K562 (cell line): ENCODE results near the gene CKMT2. TPM values are rescaled to one million over a fixed set of nuclear protein-coding genes. Genes with fewer than 3 reads are reported as not detected.

ENCODE experiments used
- ATAC-seq: fragments of 200-7000 bp; cut with Tn5 transposase; 3 replicates; pipeline ENCODE4 v1.9.1; 2020; ENCODE audit warnings: moderate library complexity
- BruUV-seq: library from RNA; stranded (reverse); fragments of 400-500 nt; replicated peaks from 2 replicates; lab custom pipeline; 2021; lab: Mats Ljungman, UMichigan
- CTCF ChIA-PET: fragments of 300-600 bp; formaldehyde crosslinking; extraction: SDS; loops from one replicate; lab custom pipeline; 2021; ENCODE audit warnings: low intra/inter-chr PET ratio; lab: Yijun Ruan, JAX
- POLR2A ChIA-PET: fragments of 300-600, 350-650 bp; sonication (Branson Sonifier 250); formaldehyde crosslinking; extraction: SDS; loops from one replicate; lab custom pipeline; 2021; ENCODE audit warnings: antibody characterized with exemption, inconsistent platforms; lab: Yijun Ruan, JAX
- DNase-seq, 4 experiments: peaks; one replicate each; pipeline versions ENCODE4 v3.0.0 to v3.0.0-alpha.2; 2011 to 2018; ENCODE audit warnings: low spot score in 3 of 4, mixed read lengths in 3 of 4; ENCODE audit errors: extremely low read depth in 1 of 4
- FAIRE-seq: peaks from 2 replicates; lab custom pipeline; 2011; peaks lifted over from hg19 to GRCh38; lab: Jason Lieb, UNC
- H2AFZ ChIP-seq: 2 replicates; pipeline ENCODE4 v1.6.0; 2011; ENCODE audit warnings: low read depth, low read length, control low read depth, inconsistent platforms
- H3K27ac ChIP-seq: fragments of 200-600 bp; 3 replicates; pipeline ENCODE4 v1.8.0; 2011; ENCODE audit warnings: low read depth, mild to moderate bottlenecking, control low read depth, inconsistent platforms, low read length, moderate library complexity, mixed read lengths; ENCODE audit errors: extremely low read depth
- H3K27me3 ChIP-seq, 2 experiments: fragments of 300-600 bp in 1 of 2; 2 replicates in 1 of 2; 3 replicates in 1 of 2; pipeline versions ENCODE4 v1.6.0 to v1.8.0; 2011; ENCODE audit warnings: inconsistent platforms in 2 of 2, low read length in 2 of 2, mild to moderate bottlenecking in 1 of 2, mixed read lengths in 1 of 2, moderate library complexity in 1 of 2; ENCODE audit not compliant: control insufficient read depth in 2 of 2, insufficient read depth in 2 of 2
- H3K36me3 ChIP-seq: fragments of 300-600 bp; 3 replicates; pipeline ENCODE4 v1.8.0; 2011; ENCODE audit warnings: mild to moderate bottlenecking, low read length, inconsistent platforms; ENCODE audit not compliant: control insufficient read depth, insufficient read depth
- H3K4me1 ChIP-seq, 2 experiments: fragments of 200-600 bp in 1 of 2; replicated peaks in 1 of 2; 2 replicates in 1 of 2; 3 replicates in 1 of 2; pipeline versions ENCODE4 v1.5.1 to v1.8.0; 2011; ENCODE audit warnings: inconsistent platforms in 2 of 2, low read length in 2 of 2, mild to moderate bottlenecking in 1 of 2, mixed read lengths in 1 of 2, moderate library complexity in 1 of 2; ENCODE audit not compliant: control insufficient read depth in 2 of 2, insufficient read depth in 2 of 2
- H3K4me2 ChIP-seq: 2 replicates; pipeline ENCODE4 v1.6.1; 2011; ENCODE audit warnings: low read length, control low read depth, inconsistent platforms, mixed read lengths; ENCODE audit not compliant: insufficient read depth
- H3K4me3 ChIP-seq: fragments of 200-600 bp; sonication (generic), shearing (Covaris generic); 2 replicates; pipeline ENCODE4 v1.5.1; 2016; ENCODE audit warnings: control low read depth, inconsistent platforms
- H3K79me2 ChIP-seq: fragments of 200-600 bp; 3 replicates; pipeline ENCODE4 v1.8.0; 2011; ENCODE audit warnings: low read length, inconsistent platforms; ENCODE audit not compliant: control insufficient read depth, insufficient read depth
- H3K9ac ChIP-seq, 2 experiments: 2 replicates each; pipeline versions ENCODE4 v1.6.0 to v1.6.1; 2011; ENCODE audit warnings: low read depth in 2 of 2, low read length in 2 of 2, control low read depth in 1 of 2, inconsistent platforms in 1 of 2, mild to moderate bottlenecking in 1 of 2, mixed read lengths in 1 of 2; ENCODE audit not compliant: insufficient read depth in 1 of 2
- H3K9me1 ChIP-seq: one replicate; pipeline ENCODE4 v1.6.0; 2011; ENCODE audit warnings: inconsistent platforms, mild to moderate bottlenecking, low read length, moderate library complexity; ENCODE audit not compliant: control insufficient read depth, insufficient read depth
- H3K9me3 ChIP-seq: replicated peaks from 2 replicates; pipeline ENCODE4 v1.5.1; 2011; ENCODE audit warnings: low read depth, low read length, inconsistent platforms; ENCODE audit not compliant: control insufficient read depth, insufficient read depth
- H4K20me1 ChIP-seq: replicated peaks from 2 replicates; pipeline ENCODE4 v1.6.1; 2011; ENCODE audit warnings: low read length, inconsistent platforms, mixed read lengths; ENCODE audit not compliant: control insufficient read depth, insufficient read depth
- FOXA3 ChIP-seq, 2 experiments: fragments of 450-650 bp in 1 of 2; sonication (generic) in 1 of 2; formaldehyde crosslinking; IDR thresholded peaks in 1 of 2; conservative IDR thresholded peaks in 1 of 2; 2 replicates each; pipeline versions ENCODE4 v1.4.0 to v1.8.0; 2020 to 2022; ENCODE audit warnings: mild to moderate bottlenecking in 2 of 2, missing genetic modification reagents in 1 of 2
- GTF2E2 ChIP-seq: fragments of 200-800 bp; sonication (Bioruptor generic); IDR thresholded peaks from 2 replicates; pipeline ENCODE4 v1.6.1; 2016; ENCODE audit warnings: missing genetic modification characterization, missing compliant biosample characterization
- KDM4B ChIP-seq, 2 experiments: fragments of 450-650 bp in 1 of 2; sonication (generic) in 1 of 2; IDR thresholded peaks; 2 replicates each; pipeline ENCODE4 v1.6.1; 2016 to 2017; ENCODE audit warnings: borderline replicate concordance in 2 of 2, antibody characterized with exemption in 1 of 2, low read depth in 1 of 2, mild to moderate bottlenecking in 1 of 2
- MBD2 ChIP-seq: sonication (generic); IDR thresholded peaks from 2 replicates; pipeline ENCODE4 v1.6.1; 2016; ENCODE audit warnings: low read depth, borderline replicate concordance
- NFIC ChIP-seq: fragments of 450-650 bp; IDR thresholded peaks from 2 replicates; pipeline ENCODE4 v1.6.1; 2017; ENCODE audit warnings: mild to moderate bottlenecking, inconsistent platforms
- TRIM28 ChIP-seq: fragments of 450-650 bp; IDR thresholded peaks from 2 replicates; pipeline ENCODE4 v1.6.1; 2017
- ZBTB8A ChIP-seq: fragments of 450-650 bp; IDR thresholded peaks from 2 replicates; pipeline ENCODE4 v1.6.1; 2018; ENCODE audit warnings: mild to moderate bottlenecking, moderate library complexity; ENCODE audit not compliant: partially characterized antibody
- WGBS: fragments of 100-300 bp; shearing (Covaris generic); methylation state at CpG from one replicate; pipeline ENCODE4 v1.1.6; 2016; ENCODE audit warnings: low coverage, mixed read lengths; ENCODE audit not compliant: insufficient coverage; ENCODE audit errors: missing lambda C conversion rate; 5-methylcytosine and 5-hydroxymethylcytosine counted together
- in situ Hi-C: fragments of 300-500 bp; cut with MboI; formaldehyde crosslinking; loops from 4 replicates; pipeline ENCODE4 v1.15.0; 2018; ENCODE audit warnings: inconsistent platforms, mixed read lengths
- intact Hi-C: fragments of 100-400 bp; cut with micrococcal nuclease; formaldehyde crosslinking; loops from 2 replicates; pipeline ENCODE4 v1.14.2; 2022
- polyA plus RNA-seq, 8 experiments: library from polyadenylated mRNA; depleted of rRNA in 4 of 8; stranded (reverse) in 5 of 8; unstranded in 3 of 8; fragments of >200 nt; fragmentation: Nextera tagmentation in 2 of 8; fragmentation: Illumina TruSeq in 1 of 8; extraction: Ambion mirVana in 2 of 8; extraction: Trizol in 1 of 8; gene quantifications; 2 replicates each; pipeline versions ENCODE4 v1.2.1 to v1.2.3, GENCODE V29; 2011 to 2014; ENCODE audit warnings: inconsistent platforms in 1 of 8, missing spikeins in 1 of 8
- total RNA-seq, 7 experiments: library from RNA; depleted of rRNA in 6 of 7; stranded (reverse); fragments of >200 nt in 6 of 7; fragmentation: Illumina TruSeq in 2 of 7; extraction: Trizol in 2 of 7; gene quantifications; 2 replicates each; pipeline versions ENCODE4 v1.2.1 to v1.2.3, GENCODE V29; 2011 to 2021; ENCODE audit warnings: low replicate concordance in 1 of 7
- TF ChIP-seq, protein P1 (sequence below): sonication (generic); formaldehyde crosslinking; IDR thresholded peaks from 2 replicates; pipeline ENCODE4 v1.8.1; 2023; ENCODE audit warnings: mild to moderate bottlenecking, missing genetic modification reagents
- TF ChIP-seq, protein P2 (sequence below): sonication (generic); formaldehyde crosslinking; IDR thresholded peaks from 2 replicates; pipeline ENCODE4 v1.8.0; 2022; ENCODE audit warnings: mild to moderate bottlenecking, missing genetic modification reagents

Gene CKMT2
- total and polyA plus RNA-seq, 9 of the 15 experiments (the other 6 are each of a cell fraction or from before 2014, with no cell fraction given): 0.03 TPM; not detected in 8

DNA sequence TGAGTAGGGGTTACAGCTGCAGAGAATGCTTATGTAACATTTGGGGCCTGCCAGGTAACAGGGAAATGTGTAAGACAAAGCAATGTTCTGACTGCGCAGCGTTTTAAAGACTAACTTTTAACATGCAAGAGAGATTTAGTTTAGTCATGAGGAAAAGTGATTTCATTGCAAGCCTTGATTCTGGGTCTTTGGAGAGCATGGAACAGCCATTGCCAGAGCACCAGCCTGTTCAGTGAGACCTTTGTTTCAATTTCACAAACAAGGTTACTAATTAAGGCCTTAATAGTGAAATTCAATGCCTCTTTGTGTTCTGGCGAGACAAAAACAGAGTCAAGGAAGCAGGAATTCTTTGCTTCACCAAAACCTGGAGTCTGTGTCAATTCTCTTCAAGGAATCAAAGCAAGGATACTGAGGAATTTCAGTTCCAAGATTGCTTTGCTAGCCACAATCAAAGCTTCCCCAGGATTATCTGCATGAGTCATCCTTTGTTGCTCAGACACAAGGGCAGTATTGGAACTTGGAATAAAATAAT is 14.4 kb downstream of the CKMT2 start:
- H3K9ac ChIP-seq: no peak overlapping the region
- H3K9me3 ChIP-seq: no peaks in the 10 kb centered on the region
- FAIRE-seq (no peak), ATAC-seq (no peak), DNase-seq (no peak)
- in situ Hi-C loops: no loop called here
- H3K27me3 ChIP-seq: no peaks in the 10 kb centered on the region
- WGBS: 67% methylated on average over 3 of the region's 3 CpGs
- H3K27ac ChIP-seq: no peak overlapping the region
- H3K79me2 ChIP-seq: no peaks in the 10 kb centered on the region
- no peaks in the 10 kb centered on the region for H3K4me1 ChIP-seq
- no peak for TF ChIP-seq ZBTB8A
- TF ChIP-seq TRIM28: no peak
- no peaks in the 10 kb centered on the region; the same call in 2 of the 3 replicates for H3K36me3 ChIP-seq
- no peak overlapping the region for H3K4me3 ChIP-seq
- H4K20me1 ChIP-seq: no peaks in the 10 kb centered on the region
- no peak overlapping the region for H2AFZ ChIP-seq
- ChIA-PET POLR2A (no interaction called here), CTCF (no interaction called here)
- no peaks in the 10 kb centered on the region for H3K9me1 ChIP-seq
- no TSS peak for BruUV-seq
- no peak overlapping the region for H3K4me2 ChIP-seq
- intact Hi-C loops: no loop called here

DNA sequence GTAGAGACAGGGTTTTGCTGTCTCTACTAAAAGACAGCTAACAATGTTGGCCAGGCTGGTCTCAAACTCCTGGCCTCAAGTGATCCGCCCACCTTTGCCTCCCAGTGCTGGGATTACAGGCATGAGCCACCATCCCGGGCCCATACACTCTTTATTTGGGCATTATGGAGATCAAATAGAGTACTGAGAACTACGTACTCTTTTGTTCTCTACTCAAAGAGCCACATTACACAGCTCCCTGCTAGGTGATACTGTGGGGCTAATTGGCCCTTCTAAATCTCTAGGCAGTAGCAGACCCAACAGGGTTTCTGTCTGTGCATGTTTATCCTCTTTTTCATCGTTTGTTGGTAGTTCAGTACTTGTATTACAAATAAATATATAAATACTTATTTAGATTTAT is 16.1 kb downstream of the CKMT2 start:
- Histone ChIP-seq H2AFZ (no peak overlapping the region), H3K36me3 (no peaks in the 10 kb centered on the region; the same call in 2 of the 3 replicates), H3K4me3 (no peak overlapping the region), H3K27ac (no peak overlapping the region), H3K27me3 (no peaks in the 10 kb centered on the region), H3K79me2 (no peaks in the 10 kb centered on the region), H3K4me2 (no peak overlapping the region), H3K9ac (no peak overlapping the region), H3K9me3 (no peaks in the 10 kb centered on the region), H4K20me1 (no peaks in the 10 kb centered on the region), H3K4me1 (no peaks in the 10 kb centered on the region), H3K9me1 (no peaks in the 10 kb centered on the region)
- no TSS peak for BruUV-seq
- in situ Hi-C loops: no loop called here
- ATAC-seq: no peak
- CTCF ChIA-PET: no interaction called here
- 74% methylated on average over 4 of the region's 4 CpGs for WGBS
- FAIRE-seq: no peak
- POLR2A ChIA-PET: interaction anchor here (1.4 kb wide), 1 partner anchor 16 kb away, joined by 3 read pairs; the partner anchor contains the start of gene CKMT2
- intact Hi-C loops: no loop called here
- DNase-seq: no peak
- TF ChIP-seq FOXA3 (CRISPR knock-in tag; conservative IDR thresholded peaks at IDR 0.05 in 1 of 2, IDR thresholded peaks at IDR 0.05 in 1 of 2) (no peak), GTF2E2 (no peak), KDM4B (IDR thresholded peaks at IDR 0.05; ENCODE audit: borderline replicate concordance in 2 of 2, low read depth in 1 of 2) (no peak), MBD2 (no peak), NFIC (no peak)
- TF ChIP-seq, protein P1, sequence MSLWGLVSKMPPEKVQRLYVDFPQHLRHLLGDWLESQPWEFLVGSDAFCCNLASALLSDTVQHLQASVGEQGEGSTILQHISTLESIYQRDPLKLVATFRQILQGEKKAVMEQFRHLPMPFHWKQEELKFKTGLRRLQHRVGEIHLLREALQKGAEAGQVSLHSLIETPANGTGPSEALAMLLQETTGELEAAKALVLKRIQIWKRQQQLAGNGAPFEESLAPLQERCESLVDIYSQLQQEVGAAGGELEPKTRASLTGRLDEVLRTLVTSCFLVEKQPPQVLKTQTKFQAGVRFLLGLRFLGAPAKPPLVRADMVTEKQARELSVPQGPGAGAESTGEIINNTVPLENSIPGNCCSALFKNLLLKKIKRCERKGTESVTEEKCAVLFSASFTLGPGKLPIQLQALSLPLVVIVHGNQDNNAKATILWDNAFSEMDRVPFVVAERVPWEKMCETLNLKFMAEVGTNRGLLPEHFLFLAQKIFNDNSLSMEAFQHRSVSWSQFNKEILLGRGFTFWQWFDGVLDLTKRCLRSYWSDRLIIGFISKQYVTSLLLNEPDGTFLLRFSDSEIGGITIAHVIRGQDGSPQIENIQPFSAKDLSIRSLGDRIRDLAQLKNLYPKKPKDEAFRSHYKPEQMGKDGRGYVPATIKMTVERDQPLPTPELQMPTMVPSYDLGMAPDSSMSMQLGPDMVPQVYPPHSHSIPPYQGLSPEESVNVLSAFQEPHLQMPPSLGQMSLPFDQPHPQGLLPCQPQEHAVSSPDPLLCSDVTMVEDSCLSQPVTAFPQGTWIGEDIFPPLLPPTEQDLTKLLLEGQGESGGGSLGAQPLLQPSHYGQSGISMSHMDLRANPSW (CRISPR knock-in tag): no peak
- TF ChIP-seq, protein P2, sequence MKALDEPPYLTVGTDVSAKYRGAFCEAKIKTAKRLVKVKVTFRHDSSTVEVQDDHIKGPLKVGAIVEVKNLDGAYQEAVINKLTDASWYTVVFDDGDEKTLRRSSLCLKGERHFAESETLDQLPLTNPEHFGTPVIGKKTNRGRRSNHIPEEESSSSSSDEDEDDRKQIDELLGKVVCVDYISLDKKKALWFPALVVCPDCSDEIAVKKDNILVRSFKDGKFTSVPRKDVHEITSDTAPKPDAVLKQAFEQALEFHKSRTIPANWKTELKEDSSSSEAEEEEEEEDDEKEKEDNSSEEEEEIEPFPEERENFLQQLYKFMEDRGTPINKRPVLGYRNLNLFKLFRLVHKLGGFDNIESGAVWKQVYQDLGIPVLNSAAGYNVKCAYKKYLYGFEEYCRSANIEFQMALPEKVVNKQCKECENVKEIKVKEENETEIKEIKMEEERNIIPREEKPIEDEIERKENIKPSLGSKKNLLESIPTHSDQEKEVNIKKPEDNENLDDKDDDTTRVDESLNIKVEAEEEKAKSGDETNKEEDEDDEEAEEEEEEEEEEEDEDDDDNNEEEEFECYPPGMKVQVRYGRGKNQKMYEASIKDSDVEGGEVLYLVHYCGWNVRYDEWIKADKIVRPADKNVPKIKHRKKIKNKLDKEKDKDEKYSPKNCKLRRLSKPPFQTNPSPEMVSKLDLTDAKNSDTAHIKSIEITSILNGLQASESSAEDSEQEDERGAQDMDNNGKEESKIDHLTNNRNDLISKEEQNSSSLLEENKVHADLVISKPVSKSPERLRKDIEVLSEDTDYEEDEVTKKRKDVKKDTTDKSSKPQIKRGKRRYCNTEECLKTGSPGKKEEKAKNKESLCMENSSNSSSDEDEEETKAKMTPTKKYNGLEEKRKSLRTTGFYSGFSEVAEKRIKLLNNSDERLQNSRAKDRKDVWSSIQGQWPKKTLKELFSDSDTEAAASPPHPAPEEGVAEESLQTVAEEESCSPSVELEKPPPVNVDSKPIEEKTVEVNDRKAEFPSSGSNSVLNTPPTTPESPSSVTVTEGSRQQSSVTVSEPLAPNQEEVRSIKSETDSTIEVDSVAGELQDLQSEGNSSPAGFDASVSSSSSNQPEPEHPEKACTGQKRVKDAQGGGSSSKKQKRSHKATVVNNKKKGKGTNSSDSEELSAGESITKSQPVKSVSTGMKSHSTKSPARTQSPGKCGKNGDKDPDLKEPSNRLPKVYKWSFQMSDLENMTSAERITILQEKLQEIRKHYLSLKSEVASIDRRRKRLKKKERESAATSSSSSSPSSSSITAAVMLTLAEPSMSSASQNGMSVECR: no peak
